Measurements from ENCODE around the gene CAV1. TPM values are rescaled to one million over a fixed set of nuclear protein-coding genes. Genes with fewer than 3 reads are reported as not detected.

CAV1 gene
- polyA plus RNA-seq, 1 donor (not counting 4 experiments of a cell fraction or from before 2014, with no cell fraction given) = 2,905 TPM

- Histone ChIP-seq H3K4me3 (ENCODE audit: control insufficient read depth in 2 of 3, extremely low read depth in 1 of 3, insufficient read depth in 2 of 3, low read depth in 1 of 3, low read length in 3 of 3) (peak overlapping the region; percentile 6 to 82 (median 79)), H2AFZ (ENCODE audit: control insufficient read depth, low read length) (peak overlapping the region; percentile 76)
- dilution Hi-C loops (cut with MboI; ENCODE audit: extremely low pct_ligation_motif_present, low sequenced_read_pairs) = loop anchor here (25.0 kb wide), 1 partner anchor 250 kb away; no protein-coding TSS in a partner anchor
Measured at GRCh38 chr7:116511552-116512519, 13.0 kb upstream of the CAV1 start.

GRCh38 chr7:116512520-116513188 lies 12.2 kb upstream of the CAV1 start:
- no peaks in the 10 kb centered on the region for H3K79me2 ChIP-seq (ENCODE audit: control insufficient read depth, insufficient read depth, low read length)
- no peak for DNase-seq (ENCODE audit: low read depth, low spot score)
- H3K9ac ChIP-seq (ENCODE audit: control insufficient read depth, extremely low read depth, insufficient read depth, low read length) = peak overlapping the region; percentile 81
- no peak overlapping the region for H2AFZ ChIP-seq (ENCODE audit: control insufficient read depth, low read length)
- peak overlapping the region; percentile 93 for H3K27ac ChIP-seq (ENCODE audit: control insufficient read depth, insufficient read depth, low read length)
- no peak for TF ChIP-seq CTCF (optimal IDR thresholded peaks at IDR 0.05 in 1 of 3, IDR thresholded peaks at IDR 0.05 in 1 of 3, conservative IDR thresholded peaks at IDR 0.05 in 1 of 3; ENCODE audit: extremely low read depth in 1 of 3, insufficient read depth in 2 of 3, low read length in 3 of 3)
- TF ChIP-seq EZH2 (IDR thresholded peaks at IDR 0.05; ENCODE audit: low read length) = no peak
- dilution Hi-C loops (cut with MboI; ENCODE audit: extremely low pct_ligation_motif_present, low sequenced_read_pairs) = loop anchor here (25.0 kb wide), 1 partner anchor 250 kb away; no protein-coding TSS in a partner anchor
- FAIRE-seq = no peak
- peak overlapping the region; percentile 99 for H3K4me2 ChIP-seq (ENCODE audit: control insufficient read depth, extremely low read depth, insufficient read depth, low read depth, low read length)
- no peak overlapping the region for H3K4me3 ChIP-seq (ENCODE audit: control insufficient read depth in 2 of 3, extremely low read depth in 1 of 3, insufficient read depth in 2 of 3, low read depth in 1 of 3, low read length in 3 of 3)
- H3K36me3 ChIP-seq (ENCODE audit: control insufficient read depth in 2 of 2, extremely low read depth in 1 of 2, insufficient read depth in 2 of 2, low read length in 2 of 2) = no peaks in the 10 kb centered on the region
- H4K20me1 ChIP-seq (ENCODE audit: control insufficient read depth, extremely low read depth, insufficient read depth, low read length) = no peaks in the 10 kb centered on the region
- peaks cover 28% of the 10 kb centered on the region for H3K4me1 ChIP-seq (ENCODE audit: control insufficient read depth, extremely low read depth, insufficient read depth, low read length)
- no peaks in the 10 kb centered on the region for H3K9me1 ChIP-seq (ENCODE audit: control insufficient read depth, extremely low read depth, insufficient read depth, low read length)
- H3K27me3 ChIP-seq (ENCODE audit: control insufficient read depth, extremely low read depth, insufficient read depth, low read length) = no peaks in the 10 kb centered on the region
- H3K9me3 ChIP-seq (ENCODE audit: control insufficient read depth, low read depth, low read length) = no peaks in the 10 kb centered on the region

More at GRCh38 chr7:116511552-116512519, 13.0 kb upstream of the CAV1 start:
- H3K27ac ChIP-seq (ENCODE audit: control insufficient read depth, insufficient read depth, low read length) = peak overlapping the region; percentile 93
- H3K9me1 ChIP-seq (ENCODE audit: control insufficient read depth, extremely low read depth, insufficient read depth, low read length) = no peaks in the 10 kb centered on the region
- FAIRE-seq = peak; percentile 98
- peak overlapping the region; percentile 99 for H3K4me2 ChIP-seq (ENCODE audit: control insufficient read depth, extremely low read depth, insufficient read depth, low read depth, low read length)
- no peak for DNase-seq (ENCODE audit: low read depth, low spot score)
- H3K9me3 ChIP-seq (ENCODE audit: control insufficient read depth, low read depth, low read length) = no peaks in the 10 kb centered on the region
- no peaks in the 10 kb centered on the region for H4K20me1 ChIP-seq (ENCODE audit: control insufficient read depth, extremely low read depth, insufficient read depth, low read length)
- TF ChIP-seq EZH2 (IDR thresholded peaks at IDR 0.05; ENCODE audit: low read length) = no peak
- TF ChIP-seq CTCF (optimal IDR thresholded peaks at IDR 0.05 in 1 of 3, IDR thresholded peaks at IDR 0.05 in 1 of 3, conservative IDR thresholded peaks at IDR 0.05 in 1 of 3; ENCODE audit: extremely low read depth in 1 of 3, insufficient read depth in 2 of 3, low read length in 3 of 3) = no peak
- peak overlapping the region; percentile 81 for H3K9ac ChIP-seq (ENCODE audit: control insufficient read depth, extremely low read depth, insufficient read depth, low read length)
- peaks cover 0 to 2% of the 10 kb centered on the region in 2 experiments for H3K36me3 ChIP-seq (ENCODE audit: control insufficient read depth in 2 of 2, extremely low read depth in 1 of 2, insufficient read depth in 2 of 2, low read length in 2 of 2)
- no peaks in the 10 kb centered on the region for H3K79me2 ChIP-seq (ENCODE audit: control insufficient read depth, insufficient read depth, low read length)
- peaks cover 28% of the 10 kb centered on the region for H3K4me1 ChIP-seq (ENCODE audit: control insufficient read depth, extremely low read depth, insufficient read depth, low read length)
- no peaks in the 10 kb centered on the region for H3K27me3 ChIP-seq (ENCODE audit: control insufficient read depth, extremely low read depth, insufficient read depth, low read length)
